ENCODE data around the gene ST14. TPM values are rescaled to one million over a fixed set of nuclear protein-coding genes. Genes with fewer than 3 reads are reported as not detected.

ST14 gene
- total and polyA plus RNA-seq, 12 donors = 0.17 to 41.0 (median 10.4) TPM

DNA sequence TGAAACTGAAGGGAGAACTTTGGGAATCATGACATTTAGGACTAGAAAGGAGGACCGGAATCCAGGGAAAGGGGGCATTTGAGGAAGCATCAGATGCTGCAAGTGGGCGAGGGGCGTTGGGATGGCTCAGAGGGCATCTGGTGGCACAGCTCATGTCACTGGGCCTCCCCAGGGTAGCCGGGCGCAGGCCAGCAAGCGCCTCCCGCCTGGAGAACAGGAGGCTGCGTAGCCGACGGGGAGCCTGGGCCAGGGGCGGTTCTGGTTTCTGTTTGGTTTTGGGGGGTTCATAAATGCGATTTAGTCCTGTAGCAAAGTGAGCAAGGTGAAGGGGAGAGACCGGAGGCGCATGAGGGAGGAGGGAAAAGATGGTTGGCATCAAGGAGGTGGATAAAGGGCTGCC is 443 bp upstream of the ST14 start:
- TF ChIP-seq POLR2A (IDR thresholded peaks at IDR 0.05) = no peak
- TF ChIP-seq, protein P1, sequence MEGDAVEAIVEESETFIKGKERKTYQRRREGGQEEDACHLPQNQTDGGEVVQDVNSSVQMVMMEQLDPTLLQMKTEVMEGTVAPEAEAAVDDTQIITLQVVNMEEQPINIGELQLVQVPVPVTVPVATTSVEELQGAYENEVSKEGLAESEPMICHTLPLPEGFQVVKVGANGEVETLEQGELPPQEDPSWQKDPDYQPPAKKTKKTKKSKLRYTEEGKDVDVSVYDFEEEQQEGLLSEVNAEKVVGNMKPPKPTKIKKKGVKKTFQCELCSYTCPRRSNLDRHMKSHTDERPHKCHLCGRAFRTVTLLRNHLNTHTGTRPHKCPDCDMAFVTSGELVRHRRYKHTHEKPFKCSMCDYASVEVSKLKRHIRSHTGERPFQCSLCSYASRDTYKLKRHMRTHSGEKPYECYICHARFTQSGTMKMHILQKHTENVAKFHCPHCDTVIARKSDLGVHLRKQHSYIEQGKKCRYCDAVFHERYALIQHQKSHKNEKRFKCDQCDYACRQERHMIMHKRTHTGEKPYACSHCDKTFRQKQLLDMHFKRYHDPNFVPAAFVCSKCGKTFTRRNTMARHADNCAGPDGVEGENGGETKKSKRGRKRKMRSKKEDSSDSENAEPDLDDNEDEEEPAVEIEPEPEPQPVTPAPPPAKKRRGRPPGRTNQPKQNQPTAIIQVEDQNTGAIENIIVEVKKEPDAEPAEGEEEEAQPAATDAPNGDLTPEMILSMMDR (IDR thresholded peaks at IDR 0.05) = no peak
- Histone ChIP-seq H3K36me3 (replicated peaks in 1 of 2) (no peaks in the 10 kb centered on the region), H3K4me1 (replicated peaks in 1 of 2) (peaks cover 0 to 7% of the 10 kb centered on the region in 2 donors), H3K27me3 (peaks cover 29% of the 10 kb centered on the region), H3K27ac (no peak overlapping the region), H3K9me3 (replicated peaks in 1 of 3) (no peaks in the 10 kb centered on the region), H3K4me3 (peak overlapping the region in 1 of 4 donors; percentile 49)
- intact Hi-C loops (cut with DNase I) = no loop called here
- WGBS, 4 donors = 70 to 82% (median 79%) methylated on average over 13 to 14 of the region's 14 CpGs
- no peak for DNase-seq

- H3K27me3 ChIP-seq = peaks cover 29% of the 10 kb centered on the region
- 55 to 63% (median 61%) methylated on average over 19 of the region's 19 CpGs for WGBS, 4 donors
- TF ChIP-seq POLR2A (IDR thresholded peaks at IDR 0.05) = no peak
- TF ChIP-seq, protein P1 (IDR thresholded peaks at IDR 0.05) = no peak
- H3K9me3 ChIP-seq (replicated peaks in 1 of 3) = no peaks in the 10 kb centered on the region
- peak overlapping the region in 1 of 4 donors; percentile 49 for H3K4me3 ChIP-seq
- H3K4me1 ChIP-seq (replicated peaks in 1 of 2) = peaks cover 0 to 7% of the 10 kb centered on the region in 2 donors
- H3K27ac ChIP-seq = peak overlapping the region in 2 of 5 donors; percentile 19 to 33
- no peak for DNase-seq
- no peaks in the 10 kb centered on the region for H3K36me3 ChIP-seq (replicated peaks in 1 of 2)
- intact Hi-C loops (cut with DNase I) = no loop called here
Observed at GRCh38 chr11:130160498-130161155, 1.0 kb downstream of the ST14 start.

DNA sequence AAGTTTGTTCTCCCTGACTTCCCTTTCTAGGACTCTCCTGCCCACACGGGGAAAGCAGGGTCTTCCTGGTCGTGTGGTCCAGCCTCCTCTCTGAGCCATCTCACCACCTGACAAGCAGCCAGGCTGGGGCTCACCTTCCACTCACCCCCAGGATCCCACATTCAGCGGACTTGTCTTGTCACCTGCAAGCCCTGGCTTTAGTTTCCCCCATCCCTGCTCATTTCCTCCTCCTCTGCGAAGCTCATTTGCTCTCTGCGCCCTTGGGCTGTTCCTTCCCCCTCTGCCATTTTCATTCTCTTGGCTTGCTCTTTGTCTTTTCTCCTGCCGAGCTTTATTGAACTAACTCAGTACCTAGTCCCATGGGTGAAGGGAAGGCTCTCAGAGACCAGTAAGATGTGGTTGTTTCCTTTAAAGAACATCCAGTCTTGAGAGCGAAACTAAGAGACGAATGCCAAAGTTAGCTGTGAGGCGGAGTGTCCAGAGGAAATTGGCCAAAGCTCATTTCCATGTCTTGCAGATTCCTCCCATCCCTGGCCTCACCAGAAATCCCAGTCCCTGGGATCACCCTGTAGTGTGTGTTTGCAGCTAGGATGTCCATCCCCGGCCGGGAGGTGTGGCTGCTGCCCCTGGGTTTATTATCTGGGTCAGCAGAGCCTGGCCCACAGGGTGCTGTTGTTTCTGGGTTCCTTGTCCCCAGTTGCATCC is 2.0 kb downstream of the ST14 start:
- no peak for TF ChIP-seq POLR2A (IDR thresholded peaks at IDR 0.05)
- TF ChIP-seq, protein P1 (IDR thresholded peaks at IDR 0.05) = no peak
- intact Hi-C loops (cut with DNase I) = no loop called here
- Histone ChIP-seq H3K27me3 (peaks cover 29% of the 10 kb centered on the region), H3K4me3 (no peak overlapping the region), H3K9me3 (replicated peaks in 1 of 3) (no peaks in the 10 kb centered on the region), H3K36me3 (replicated peaks in 1 of 2) (no peaks in the 10 kb centered on the region), H3K4me1 (replicated peaks in 1 of 2) (peaks cover 3 to 7% of the 10 kb centered on the region in 2 donors), H3K27ac (peak overlapping the region in 1 of 5 donors; percentile 83)
- DNase-seq = no peak
- 70 to 78% (median 72%) methylated on average over 11 of the region's 11 CpGs for WGBS, 4 donors

DNA sequence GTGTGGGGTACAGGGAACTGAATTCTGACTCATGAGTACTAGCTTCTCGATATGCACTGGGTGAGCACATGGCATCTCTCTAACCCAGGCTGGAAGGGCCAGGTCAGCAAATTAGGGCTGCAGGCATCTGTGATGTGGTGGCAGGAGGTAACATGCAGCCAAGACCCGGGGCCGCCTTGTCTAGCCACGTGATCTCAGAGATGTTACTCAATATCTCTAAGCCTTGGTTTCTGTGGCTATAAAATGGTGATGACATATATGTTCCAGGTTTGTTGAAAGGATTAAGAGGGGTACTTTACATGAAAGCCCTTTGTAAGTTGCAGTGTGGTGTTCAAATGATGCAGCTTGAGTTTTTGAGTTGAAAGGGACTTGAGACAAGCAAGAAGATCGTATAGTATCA is 3.2 kb downstream of the ST14 start:
- H3K27me3 ChIP-seq = peaks cover 29% of the 10 kb centered on the region
- H3K4me1 ChIP-seq (replicated peaks in 1 of 2) = peaks cover 3 to 7% of the 10 kb centered on the region in 2 donors
- WGBS, 4 donors = 73 to 79% (median 75%) methylated on average over 2 to 5 of the region's 5 CpGs
- H3K27ac ChIP-seq = peak overlapping the region in 1 of 5 donors; percentile 83
- H3K4me3 ChIP-seq = no peak overlapping the region
- peak in 4 of 7 donors; percentile 47 to 62 (median 52) for DNase-seq
- TF ChIP-seq, protein P1 (IDR thresholded peaks at IDR 0.05) = no peak
- no peak for TF ChIP-seq POLR2A (IDR thresholded peaks at IDR 0.05)
- intact Hi-C loops (cut with DNase I) = no loop called here
- H3K9me3 ChIP-seq (replicated peaks in 1 of 3) = no peaks in the 10 kb centered on the region
- no peaks in the 10 kb centered on the region for H3K36me3 ChIP-seq (replicated peaks in 1 of 2)

All from adrenal gland (tissue), 12 donors.